Activated CD4-positive, alpha-beta T cell treated with anti-CD3 and anti-CD28 coated beads, Interleukin-2, amount 50 U/mL, for 1 hour (primary cell): Measurements from ENCODE around the gene LRRC73.
"Not testable (repeated sequence)": the region's sequence is repeated elsewhere in the genome, so short reads cannot be mapped to it uniquely, and the experiment has no call there.

Source experiments
- DNase-seq: peaks from one replicate; pipeline ENCODE4 v3.0.0-alpha.2; 2020

The LRRC73 gene

GRCh38 chr6:43459535-43459934 lies 50.6 kb downstream of the LRRC73 start:
- DNase-seq = no peak

- not testable (repeated sequence) for DNase-seq
Measured at GRCh38 chr6:43458154-43458553, 52.0 kb downstream of the LRRC73 start.

- DNase-seq = no peak
Measured at GRCh38 chr6:43457643-43458042, 52.5 kb downstream of the LRRC73 start.
